Measurements from ENCODE around the gene CHKA.

- no peak for TF ChIP-seq POLR2AphosphoS5 (IDR thresholded peaks at IDR 0.05; ENCODE audit: insufficient read depth, low read depth, low read length)
- no peak for TF ChIP-seq POLR2A (IDR thresholded peaks at IDR 0.05; ENCODE audit: low read depth, low read length)
- TF ChIP-seq CTCF (IDR thresholded peaks at IDR 0.05; ENCODE audit: extremely low read depth in 1 of 2, insufficient read depth in 1 of 2, low read depth in 1 of 2, low read length in 2 of 2), result no peak
- TF ChIP-seq MAX (IDR thresholded peaks at IDR 0.05; ENCODE audit: insufficient read depth, insufficient read length), result no peak
- TF ChIP-seq EZH2 (IDR thresholded peaks at IDR 0.05; ENCODE audit: borderline replicate concordance, low read depth, low read length, severe bottlenecking), result no peak
These were observed 76.9 kb downstream of the CHKA start for GRCh38 chr11:68044145-68044813.

Data from endothelial cell of umbilical vein (primary cell).